HepG2 (cell line): ENCODE measurements around the gene HS3ST3B1. TPM values are rescaled to one million over a fixed set of nuclear protein-coding genes. Genes with fewer than 3 reads are reported as not detected.

Experiments used
- ATAC-seq: fragments of 200-7000 bp; cut with Tn5 transposase; 3 replicates; pipeline ENCODE4 v1.9.1; 2020; ENCODE audit warnings: mild to moderate bottlenecking, moderate library complexity
- BruUV-seq: library from RNA; stranded (reverse); fragments of 400-500 nt; replicated peaks from 2 replicates; lab custom pipeline; 2021; lab: Mats Ljungman, UMichigan
- CTCF ChIA-PET: fragments of 300-600 bp; formaldehyde crosslinking; extraction: SDS; loops from one replicate; lab custom pipeline; 2021; ENCODE audit warnings: low total read pairs, inconsistent platforms, low intra/inter-chr PET ratio; lab: Yijun Ruan, JAX
- POLR2A ChIA-PET: fragments of 350-600 bp; sonication (Branson Sonifier 250); formaldehyde crosslinking; loops from one replicate; lab custom pipeline; 2020; ENCODE audit warnings: antibody characterized with exemption, inconsistent platforms; lab: Yijun Ruan, JAX
- DNase-seq: peaks from one replicate; pipeline ENCODE4 v3.0.0-alpha.2; 2015; ENCODE audit warnings: low spot score
- FAIRE-seq: peaks from 3 replicates; lab custom pipeline; 2011; peaks lifted over from hg19 to GRCh38; lab: Jason Lieb, UNC
- H2AFZ ChIP-seq: one replicate; pipeline ENCODE4 v1.6.1; 2011; ENCODE audit warnings: low read length, inconsistent platforms
- H3K27ac ChIP-seq: fragments of 300-600 bp; 3 replicates; pipeline ENCODE4 v1.8.0; 2011; ENCODE audit warnings: mixed run types, mild to moderate bottlenecking, mixed read lengths, low read length, inconsistent platforms; ENCODE audit not compliant: insufficient read depth; ENCODE audit errors: extremely low read length
- H3K27me3 ChIP-seq, 2 experiments: fragments of 200-600 bp in 1 of 2; 2 replicates in 1 of 2; 3 replicates in 1 of 2; pipeline versions ENCODE4 v1.6.0 to v1.8.0; 2011; ENCODE audit warnings: low read length in 2 of 2, mild to moderate bottlenecking in 2 of 2, moderate library complexity in 2 of 2, inconsistent platforms in 1 of 2; ENCODE audit not compliant: insufficient read depth in 2 of 2, control insufficient read depth in 1 of 2
- H3K36me3 ChIP-seq, 2 experiments: fragments of 200-600 bp in 1 of 2; replicated peaks in 1 of 2; 2 replicates in 1 of 2; 3 replicates in 1 of 2; pipeline versions ENCODE4 v1.5.1 to v1.8.0; 2011; ENCODE audit warnings: low read length in 2 of 2, inconsistent platforms in 1 of 2; ENCODE audit not compliant: insufficient read depth in 2 of 2, control insufficient read depth in 1 of 2
- H3K4me1 ChIP-seq: 2 replicates; pipeline ENCODE4 v1.5.1; 2012; ENCODE audit warnings: low read length, inconsistent platforms; ENCODE audit not compliant: insufficient read depth
- H3K4me2 ChIP-seq: 2 replicates; pipeline ENCODE4 v1.6.0; 2011; ENCODE audit warnings: low read depth, low read length, inconsistent platforms
- H3K4me3 ChIP-seq, 3 experiments: fragments of 200-600 bp in 1 of 3; sonication (generic), shearing (Covaris generic) in 1 of 3; replicated peaks in 1 of 3; 2 replicates each; pipeline ENCODE4 v1.5.1; 2011 to 2016; ENCODE audit warnings: low read length in 3 of 3, inconsistent platforms in 2 of 3, low read depth in 2 of 3, mild to moderate bottlenecking in 2 of 3, control low read depth in 1 of 3, mixed read lengths in 1 of 3; ENCODE audit not compliant: insufficient read depth in 1 of 3
- H3K79me2 ChIP-seq: one replicate; pipeline ENCODE4 v1.6.1; 2011; ENCODE audit warnings: low read length, inconsistent platforms; ENCODE audit not compliant: insufficient read depth
- H3K9ac ChIP-seq: 2 replicates; pipeline ENCODE4 v1.6.0; 2011; ENCODE audit warnings: mild to moderate bottlenecking, low read depth, low read length, inconsistent platforms; ENCODE audit not compliant: insufficient read depth
- H3K9me3 ChIP-seq: 2 replicates; pipeline ENCODE4 v1.5.1; 2012; ENCODE audit warnings: mild to moderate bottlenecking, low read length
- H4K20me1 ChIP-seq: 2 replicates; pipeline ENCODE4 v1.6.0; 2011; ENCODE audit warnings: inconsistent platforms, mild to moderate bottlenecking, low read length, moderate library complexity; ENCODE audit not compliant: insufficient read depth
- AGO2 ChIP-seq: fragments of 200-400 bp; formaldehyde crosslinking; optimal IDR thresholded peaks from 2 replicates; pipeline ENCODE3; 2017; ENCODE audit warnings: mild to moderate bottlenecking, low read depth, low read length, moderate library complexity
- AKAP8 ChIP-seq: sonication (generic); formaldehyde crosslinking; IDR thresholded peaks from 2 replicates; pipeline ENCODE4 v1.5.1; 2020; ENCODE audit warnings: mild to moderate bottlenecking, missing genetic modification reagents
- ARHGAP35 ChIP-seq: sonication (generic); formaldehyde crosslinking; IDR thresholded peaks from 2 replicates; pipeline ENCODE4 v1.9.0; 2022; ENCODE audit warnings: mild to moderate bottlenecking, inconsistent platforms, moderate library complexity, missing genetic modification reagents, borderline replicate concordance
- CEBPB ChIP-seq: IDR thresholded peaks from 2 replicates; pipeline ENCODE4 v1.6.1; 2011; ENCODE audit warnings: low read depth, low read length, improper control_type of control experiment, borderline replicate concordance
- FOXC1 ChIP-seq: sonication (generic); formaldehyde crosslinking; IDR thresholded peaks from 2 replicates; pipeline ENCODE4 v1.8.0; 2022; ENCODE audit warnings: mild to moderate bottlenecking, missing genetic modification reagents, borderline replicate concordance
- FOXP1 ChIP-seq, 2 experiments: fragments of 450-650 bp in 1 of 2; IDR thresholded peaks; 2 replicates each; pipeline ENCODE4 v1.6.1; 2017 to 2018; ENCODE audit warnings: antibody characterized with exemption in 1 of 2
- GATA4 ChIP-seq: sonication (generic); IDR thresholded peaks from 2 replicates; pipeline ENCODE4 v1.6.1; 2016; ENCODE audit warnings: antibody characterized with exemption, low read depth, borderline replicate concordance
- HHEX ChIP-seq: IDR thresholded peaks from 2 replicates; pipeline ENCODE4 v1.6.1; 2016; ENCODE audit warnings: control low read depth
- HOXA3 ChIP-seq: sonication (generic); formaldehyde crosslinking; IDR thresholded peaks from 2 replicates; pipeline ENCODE4 v1.5.0; 2020; ENCODE audit warnings: missing genetic modification reagents
- MAX ChIP-seq: IDR thresholded peaks from 2 replicates; pipeline ENCODE4 v1.6.1; 2012; ENCODE audit warnings: inconsistent platforms
- RARG ChIP-seq: sonication (generic); formaldehyde crosslinking; IDR thresholded peaks from 2 replicates; pipeline ENCODE4 v1.4.0; 2020; ENCODE audit warnings: low read depth, mild to moderate bottlenecking, missing genetic modification reagents
- SMAD9 ChIP-seq: sonication (generic); formaldehyde crosslinking; IDR thresholded peaks from 2 replicates; pipeline ENCODE4 v1.5.1; 2020; ENCODE audit warnings: mild to moderate bottlenecking, missing genetic modification reagents
- SNAPC5 ChIP-seq: sonication (generic); formaldehyde crosslinking; IDR thresholded peaks from 2 replicates; pipeline ENCODE4 v1.8.1; 2023; ENCODE audit warnings: mild to moderate bottlenecking, missing genetic modification reagents, borderline replicate concordance
- SP4 ChIP-seq: sonication (generic); formaldehyde crosslinking; IDR thresholded peaks from 2 replicates; pipeline ENCODE4 v1.8.1; 2023; ENCODE audit warnings: mild to moderate bottlenecking, missing genetic modification reagents
- ZNF329 ChIP-seq: sonication (generic); formaldehyde crosslinking; IDR thresholded peaks from 2 replicates; pipeline ENCODE4 v1.9.0; 2021; ENCODE audit warnings: low read depth, mild to moderate bottlenecking, missing genetic modification reagents
- ZNF414 ChIP-seq: sonication (generic); formaldehyde crosslinking; IDR thresholded peaks from 2 replicates; pipeline ENCODE4 v1.5.0; 2020; ENCODE audit warnings: missing genetic modification reagents
- ZNF547 ChIP-seq: sonication (generic); formaldehyde crosslinking; IDR thresholded peaks from 2 replicates; pipeline ENCODE4 v1.5.1; 2020; ENCODE audit warnings: mild to moderate bottlenecking, missing genetic modification reagents
- ZNF780A ChIP-seq: sonication (generic); formaldehyde crosslinking; IDR thresholded peaks from 2 replicates; pipeline ENCODE4 v1.8.0; 2022; ENCODE audit warnings: mild to moderate bottlenecking, missing genetic modification reagents, moderate library complexity
- ZNF891 ChIP-seq: sonication (generic); formaldehyde crosslinking; IDR thresholded peaks from 2 replicates; pipeline ENCODE4 v1.5.0; 2020; ENCODE audit warnings: mild to moderate bottlenecking, missing genetic modification reagents
- WGBS: methylation state at CpG from one replicate; pipeline ENCODE4 v1.1.6; 2017; ENCODE audit warnings: low lambda C conversion rate; 5-methylcytosine and 5-hydroxymethylcytosine counted together
- in situ Hi-C: cut with HindIII; loops from 2 replicates; pipeline ENCODE4 v1.10.0; 2017; ENCODE audit warnings: low pct_unique_long_range_greater_than_20kb; ENCODE audit not compliant: extremely low pct_ligation_motif_present
- intact Hi-C: fragments of 100-400 bp; cut with micrococcal nuclease; formaldehyde crosslinking; loops from one replicate; pipeline ENCODE4 v1.10.0; 2022; ENCODE audit not compliant: unreplicated experiment
- polyA plus RNA-seq, 8 experiments: library from polyadenylated mRNA; depleted of rRNA in 3 of 8; stranded (reverse) in 7 of 8; unstranded in 1 of 8; fragments of >200 nt; fragmentation: Illumina TruSeq in 4 of 8; extraction: Trizol in 4 of 8; gene quantifications; 2 replicates each; pipeline versions ENCODE4 v1.2.1 to v1.2.3, GENCODE V29; 2011 to 2016; ENCODE audit warnings: low read depth in 4 of 8, missing spikeins in 1 of 8, mixed read lengths in 1 of 8; ENCODE audit not compliant: insufficient read depth in 1 of 8
- total RNA-seq, 5 experiments: library from RNA; depleted of rRNA; stranded (reverse); fragments of >200 nt; fragmentation: Illumina TruSeq; extraction: Trizol; gene quantifications; 2 replicates each; pipeline ENCODE4 v1.2.3, GENCODE V29; 2016; ENCODE audit warnings: low read depth in 1 of 5

HS3ST3B1 gene
- total and polyA plus RNA-seq, 2 of the 13 experiments (the other 11 are each of a cell fraction or from before 2014, with no cell fraction given) = 15.7 to 39.5 TPM

- ATAC-seq = no peak
- CTCF ChIA-PET = no interaction called here
Measured at GRCh38 chr17:14355556-14355955, 54.7 kb downstream of the HS3ST3B1 start.

GRCh38 chr17:14359163-14360020, 58.5 kb downstream of the HS3ST3B1 start:
- FAIRE-seq (no peak), ATAC-seq (peak; percentile 64), DNase-seq (peak; percentile 52)
- intact Hi-C loops (no loop called here), in situ Hi-C loops (no loop called here)
- H3K27me3 ChIP-seq = no peaks in the 10 kb centered on the region
- H3K9me3 ChIP-seq = no peaks in the 10 kb centered on the region
- H2AFZ ChIP-seq = peak overlapping the region; percentile 8
- 14% methylated on average over 8 of the region's 8 CpGs for WGBS
- peak overlapping the region; percentile 23 for H3K9ac ChIP-seq
- no peaks in the 10 kb centered on the region for H3K36me3 ChIP-seq
- H3K4me2 ChIP-seq = peak overlapping the region; percentile 76
- H3K4me1 ChIP-seq = peaks cover 63% of the 10 kb centered on the region
- BruUV-seq = no TSS peak
- peak overlapping the region; percentile 61 for H3K27ac ChIP-seq
- no peaks in the 10 kb centered on the region for H4K20me1 ChIP-seq
- H3K79me2 ChIP-seq = no peaks in the 10 kb centered on the region
- H3K4me3 ChIP-seq = peak overlapping the region in 1 of 3 experiments; percentile 17; a peak in 1 of 6 replicates
- POLR2A ChIA-PET = interaction anchor here (1.1 to 4.0 kb wide), 3 partner anchors 15 to 59 kb away, joined by 7 to 66 read pairs (median 13); partner anchors contain the start of gene HS3ST3B1
- CTCF ChIA-PET = no interaction called here
- TF ChIP-seq ZNF414 (CRISPR knock-in tag) (peak; percentile 55; the same call in 1 of the 2 replicates), FOXC1 (CRISPR knock-in tag) (peak; percentile 40; the same call in 1 of the 2 replicates), ZNF780A (CRISPR knock-in tag) (no peak), ZNF891 (CRISPR knock-in tag) (no peak), GATA4 (no peak), ZNF329 (no peak), CEBPB (peak; percentile 53; the same call in 1 of the 2 replicates), ZNF547 (CRISPR knock-in tag) (0 out of 2 replicates have a peak, but pooled peaks have one; percentile 12), SMAD9 (no peak), AKAP8 (CRISPR knock-in tag) (no peak), SP4 (CRISPR knock-in tag) (0 out of 2 replicates have a peak, but pooled peaks have one; percentile 18), ARHGAP35 (CRISPR knock-in tag) (no peak), FOXP1 (IDR thresholded peaks at IDR 0.05) (no peak), FOXP1 (CRISPR knock-in tag; IDR thresholded peaks at IDR 0.05) (peak; percentile 24; the same call in 1 of the 2 replicates)

More at GRCh38 chr17:14355556-14355955, 54.7 kb downstream of the HS3ST3B1 start:
- in situ Hi-C loops = no loop called here
- POLR2A ChIA-PET = no interaction called here
- H3K4me1 ChIP-seq = peaks cover 42% of the 10 kb centered on the region
- TF ChIP-seq SNAPC5 (no peak), AGO2 (no peak), MAX (no peak), ZNF780A (CRISPR knock-in tag) (no peak), HOXA3 (no peak), RARG (no peak), HHEX (no peak)
- DNase-seq = no peak
- no peaks in the 10 kb centered on the region for H3K9me3 ChIP-seq
- no peak overlapping the region for H3K27ac ChIP-seq
- H3K9ac ChIP-seq = no peak overlapping the region
- H4K20me1 ChIP-seq = no peaks in the 10 kb centered on the region
- FAIRE-seq = no peak
- H2AFZ ChIP-seq = no peak overlapping the region
- no TSS peak for BruUV-seq
- no peaks in the 10 kb centered on the region for H3K36me3 ChIP-seq
- H3K4me2 ChIP-seq = no peak overlapping the region
- intact Hi-C loops = no loop called here
- H3K27me3 ChIP-seq = no peaks in the 10 kb centered on the region
- H3K4me3 ChIP-seq = no peak overlapping the region
- no peaks in the 10 kb centered on the region for H3K79me2 ChIP-seq
